Ishikawa (cell line): ENCODE results near the gene PIGW.

ENCODE experiments used
- EGR1 ChIP-seq: IDR thresholded peaks from 2 replicates; pipeline ENCODE4 v1.6.1; 2012
- EP300 ChIP-seq: IDR thresholded peaks from 2 replicates; pipeline ENCODE4 v1.6.1; 2012; ENCODE audit warnings: borderline replicate concordance
- FOXM1 ChIP-seq: IDR thresholded peaks from 2 replicates; pipeline ENCODE4 v1.6.1; 2012; ENCODE audit warnings: low read depth, borderline replicate concordance
- MAX ChIP-seq: IDR thresholded peaks from 2 replicates; pipeline ENCODE4 v1.6.1; 2012
- NFIC ChIP-seq: IDR thresholded peaks from 2 replicates; pipeline ENCODE4 v1.6.1; 2012
- RAD21 ChIP-seq: IDR thresholded peaks from 2 replicates; pipeline ENCODE4 v1.6.1; 2012; ENCODE audit warnings: low read depth
- REST ChIP-seq: IDR thresholded peaks from 2 replicates; pipeline ENCODE4 v1.6.1; 2012; ENCODE audit warnings: low read depth, mild to moderate bottlenecking
- TAF1 ChIP-seq: IDR thresholded peaks from 2 replicates; pipeline ENCODE4 v1.6.1; 2012; ENCODE audit warnings: low read depth, mild to moderate bottlenecking
- YY1 ChIP-seq: IDR thresholded peaks from 2 replicates; pipeline ENCODE4 v1.6.1; 2012; ENCODE audit warnings: low read depth

GRCh38 chr17:36493956-36494355 lies 40.8 kb upstream of the PIGW start:
- no peak for TF ChIP-seq FOXM1
- TF ChIP-seq EP300 = no peak
- no peak for TF ChIP-seq REST
- no peak for TF ChIP-seq MAX
- no peak for TF ChIP-seq NFIC
- no peak for TF ChIP-seq YY1
- no peak for TF ChIP-seq RAD21
- no peak for TF ChIP-seq TAF1
- no peak for TF ChIP-seq EGR1
